Myometrial cell (primary cell): Measurements from ENCODE around the gene C20orf96. TPM values are rescaled to one million over a fixed set of nuclear protein-coding genes. Genes with fewer than 3 reads are reported as not detected.

Experiments
- total RNA-seq: library from RNA; depleted of rRNA; stranded (reverse); fragments of >200 nt; gene quantifications from 2 replicates; pipeline ENCODE4 v1.2.3, GENCODE V29; 2015

Gene C20orf96, protein sequence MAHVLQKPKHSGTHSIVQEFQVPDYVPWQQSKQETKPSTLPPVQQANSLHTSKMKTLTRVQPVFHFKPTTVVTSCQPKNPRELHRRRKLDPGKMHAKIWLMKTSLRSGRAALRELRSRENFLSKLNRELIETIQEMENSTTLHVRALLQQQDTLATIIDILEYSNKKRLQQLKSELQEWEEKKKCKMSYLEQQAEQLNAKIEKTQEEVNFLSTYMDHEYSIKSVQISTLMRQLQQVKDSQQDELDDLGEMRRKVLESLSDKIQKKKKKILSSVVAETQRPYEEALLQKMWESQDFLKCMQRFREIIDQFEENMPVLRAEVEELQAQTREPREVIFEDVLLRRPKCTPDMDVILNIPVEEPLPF
- total RNA-seq = 0.53 and 1.7 TPM in 2 replicates

DNA sequence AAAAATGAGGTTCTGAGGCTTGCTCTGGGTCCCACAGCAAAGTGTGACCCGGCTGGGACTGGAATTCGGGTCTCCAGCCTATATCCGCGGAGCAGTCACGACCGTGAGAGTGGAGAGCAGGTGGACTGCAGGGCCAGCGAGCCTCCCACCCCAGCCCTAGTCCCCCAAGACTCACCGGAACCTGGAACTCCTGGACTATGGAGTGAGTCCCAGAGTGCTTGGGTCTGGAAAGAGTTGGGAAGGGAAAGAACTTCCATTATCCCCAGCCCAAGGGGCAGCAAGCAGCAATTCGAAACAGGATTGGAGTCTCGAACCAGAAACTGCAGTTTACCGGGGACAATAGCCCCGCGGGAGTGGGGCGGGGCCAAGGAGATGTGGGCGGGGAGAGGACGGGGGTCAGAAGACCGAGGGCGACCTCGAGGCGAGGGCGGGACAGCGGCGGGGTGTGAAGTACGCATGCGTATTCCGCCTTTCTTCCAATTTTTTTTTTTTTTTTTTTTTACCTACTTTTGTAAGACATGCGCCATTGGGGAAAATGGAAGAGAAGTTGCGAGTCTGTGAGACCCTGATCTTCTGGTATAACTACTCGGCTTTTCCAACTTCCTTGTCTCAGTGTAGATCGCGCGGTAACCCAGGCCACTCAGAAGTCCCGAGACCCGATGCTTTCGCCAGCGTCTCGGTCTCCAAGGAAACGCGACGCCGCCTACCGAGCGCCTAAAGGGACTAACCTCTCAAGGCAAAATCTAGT lies at the start of gene C20orf96:
Gene C20orf96 (minus strand): TSS at position 667 of the 748 bp plus-strand sequence. CDS start 140 bp downstream, at position 527.

DNA sequence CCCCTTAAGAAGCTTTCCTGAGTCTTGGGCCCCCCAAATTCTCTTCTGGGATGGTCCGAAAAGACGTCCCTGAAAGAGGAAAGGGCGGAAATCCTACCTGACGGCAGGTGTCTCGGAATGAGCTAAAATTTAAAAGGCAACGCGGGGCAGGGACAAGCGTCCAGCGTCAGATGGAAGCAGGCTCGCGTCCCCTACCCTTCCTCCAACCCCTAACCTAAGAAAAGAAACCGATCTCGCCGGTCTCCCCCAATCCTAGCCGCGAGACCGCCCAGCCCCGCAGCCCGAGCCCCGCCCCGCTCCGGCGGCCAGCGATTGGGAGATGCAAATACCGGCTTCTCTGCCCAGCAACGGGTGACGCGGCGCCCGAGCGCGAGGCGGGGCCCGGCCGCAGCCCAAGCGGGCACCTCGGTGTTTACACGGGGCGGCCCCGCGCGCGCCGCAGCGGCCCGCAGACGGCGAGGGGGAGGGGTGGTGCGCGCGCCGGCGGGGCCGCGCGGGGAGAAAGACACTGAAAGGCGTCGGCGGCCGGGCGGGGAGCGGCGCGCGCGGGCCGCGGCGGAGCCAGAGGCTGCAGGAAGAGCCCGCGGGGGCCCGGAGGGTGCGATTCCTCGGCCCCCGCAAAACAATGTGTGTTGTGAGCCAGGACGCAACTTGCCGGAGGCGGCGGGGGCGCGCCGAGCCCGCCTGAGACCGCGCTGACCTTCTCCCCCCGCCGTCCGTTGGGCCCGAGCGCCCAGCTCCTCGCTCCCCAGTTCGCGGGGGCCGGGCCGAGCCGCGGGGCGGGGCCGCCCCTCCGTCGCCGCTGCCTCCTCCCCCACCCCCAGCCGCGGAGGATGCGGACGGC lies 34.7 kb upstream of the C20orf96 start, which contains the start of gene SOX12:
Gene SOX12 (plus strand): TSS at position 508 of the 844 bp plus-strand sequence. CDS start 373 bp downstream, outside the sequence.

DNA sequence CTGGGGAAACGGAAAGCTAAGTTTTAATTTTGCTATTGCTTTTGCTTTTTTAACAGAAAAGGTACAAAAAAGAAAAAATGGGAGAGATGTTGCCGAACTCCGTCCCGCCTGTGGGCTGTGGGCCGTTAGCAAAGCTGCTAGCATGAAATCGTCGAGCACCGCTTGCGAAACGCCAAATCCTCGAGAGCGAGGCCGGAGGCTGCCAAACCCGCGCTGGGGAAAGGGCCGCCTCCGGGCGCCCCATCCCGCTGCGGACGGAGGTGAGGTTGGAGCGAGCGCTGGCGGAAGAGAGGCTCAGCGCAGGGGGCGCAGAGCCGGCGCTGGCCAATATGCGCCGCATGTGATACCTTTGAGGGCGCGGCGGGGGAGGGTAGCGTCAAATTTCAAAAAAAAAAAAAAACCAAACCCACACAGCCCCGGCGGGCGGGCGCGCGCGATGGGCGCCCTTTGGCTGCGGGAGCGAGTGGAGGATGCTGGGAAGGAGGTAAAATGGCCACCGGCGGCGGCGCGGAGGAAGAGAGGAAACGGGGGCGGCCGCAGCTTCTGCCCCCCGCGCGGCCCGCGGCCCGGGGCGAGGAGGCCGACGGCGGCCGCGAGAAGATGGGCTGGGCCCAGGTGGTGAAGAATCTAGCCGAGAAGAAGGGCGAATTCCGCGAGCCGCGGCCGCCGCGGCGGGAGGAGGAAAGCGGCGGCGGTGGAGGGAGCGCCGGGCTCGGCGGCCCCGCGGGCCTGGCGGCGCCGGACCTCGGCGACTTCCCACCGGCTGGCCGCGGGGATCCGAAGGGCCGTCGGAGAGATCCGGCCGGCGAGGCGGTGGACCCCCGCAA lies 6.8 kb upstream of the C20orf96 start, which contains the start of gene ZCCHC3:
Gene ZCCHC3 (plus strand): TSS at position 473 of the 827 bp plus-strand sequence. CDS start 17 bp downstream, at position 490.

DNA sequence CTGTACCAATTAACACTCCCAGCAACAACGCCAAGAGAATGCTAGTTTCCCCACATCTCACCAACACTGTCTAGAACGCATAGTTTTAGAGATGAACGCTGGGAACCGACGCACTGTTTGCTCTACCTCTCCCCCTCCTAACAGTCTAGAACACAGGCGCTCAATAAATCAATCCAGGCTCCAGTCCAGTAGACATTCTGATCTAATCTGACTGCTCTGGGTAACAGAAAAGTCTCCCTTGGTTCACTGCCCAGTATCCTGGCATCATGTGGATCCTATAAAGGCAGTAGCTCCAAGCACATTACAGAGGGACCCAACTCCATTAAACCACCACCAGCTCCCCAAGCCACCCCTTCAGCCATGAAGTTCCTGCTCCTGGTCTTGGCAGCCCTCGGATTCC lies 33.1 kb downstream of the C20orf96 start, which contains the start of gene DEFB132:
Gene DEFB132 (plus strand): TSS at position 306 of the 400 bp plus-strand sequence. CDS start 55 bp downstream, at position 361.

DNA sequence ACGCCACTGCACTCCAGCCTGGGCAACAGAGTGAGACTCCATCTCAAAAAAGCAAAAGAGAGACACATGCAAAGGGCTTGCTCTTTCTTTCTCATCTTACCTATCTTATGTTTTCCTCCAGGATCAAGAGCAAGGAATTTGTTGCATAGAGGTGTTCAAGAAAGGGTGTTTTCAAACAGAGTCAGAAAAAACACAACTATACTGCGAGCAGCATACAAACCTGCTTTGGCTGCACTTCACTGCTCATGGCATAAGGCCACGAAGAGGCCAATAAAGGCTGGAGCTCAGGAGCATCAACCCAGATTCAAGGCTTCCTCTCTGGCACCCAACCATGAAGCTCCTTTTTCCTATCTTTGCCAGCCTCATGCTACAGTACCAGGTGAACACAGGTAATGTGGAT lies 63.6 kb downstream of the C20orf96 start, which contains the start of gene DEFB129:
Gene DEFB129 (plus strand): TSS at position 301 of the 400 bp plus-strand sequence. CDS start 31 bp downstream, at position 332.

Other genes with a start within 250 kb of the C20orf96 start
- not detected in 2 replicates for gene DEFB125, start 203.1 kb downstream of the C20orf96 start, total RNA-seq
- not detected in 2 replicates for gene DEFB126, start 148.2 kb downstream of the C20orf96 start, total RNA-seq
- gene DEFB127, start 133.3 kb downstream of the C20orf96 start, total RNA-seq = not detected in 2 replicates
- not detected in 2 replicates for gene DEFB128, start 101.0 kb downstream of the C20orf96 start, total RNA-seq
- not detected in 2 replicates for gene DEFB129, start 63.5 kb downstream of the C20orf96 start, total RNA-seq
- gene DEFB132, start 33.0 kb downstream of the C20orf96 start, total RNA-seq = not detected in 2 replicates
- gene ZCCHC3, start 6.8 kb upstream of the C20orf96 start, total RNA-seq = 10.7 and 11.9 TPM in 2 replicates
- gene SOX12, start 34.8 kb upstream of the C20orf96 start, total RNA-seq = 8.6 and 11.7 TPM in 2 replicates
- gene NRSN2, start 56.4 kb upstream of the C20orf96 start, total RNA-seq = 78.9 and 110 TPM in 2 replicates
- 122 and 125 TPM in 2 replicates for gene TRIB3, start 90.0 kb upstream of the C20orf96 start, total RNA-seq
- 111 and 128 TPM in 2 replicates for gene RBCK1, start 117.5 kb upstream of the C20orf96 start, total RNA-seq
- 27.7 and 39.9 TPM in 2 replicates for gene TBC1D20, start 171.8 kb upstream of the C20orf96 start, total RNA-seq